Astrocyte (in vitro differentiated cells and primary cell): Measurements from ENCODE around the gene NCAM1. TPM values are rescaled to one million over a fixed set of nuclear protein-coding genes. Genes with fewer than 3 reads are reported as not detected.

Experiments
- DNase-seq: peaks from one replicate; pipeline ENCODE4 v3.0.0-alpha.2; 2010; ENCODE audit warnings: low read depth
- FAIRE-seq: peaks from 2 replicates; lab custom pipeline; 2011; peaks lifted over from hg19 to GRCh38; lab: Jason Lieb, UNC
- H2AFZ ChIP-seq: 2 replicates; pipeline ENCODE4 v1.6.0; 2012; ENCODE audit warnings: low read depth, low read length, inconsistent platforms
- H3K27ac ChIP-seq: 2 replicates; pipeline ENCODE4 v1.5.1; 2011; ENCODE audit warnings: low read depth, low read length, inconsistent platforms
- H3K27me3 ChIP-seq: 2 replicates; pipeline ENCODE4 v1.6.0; 2011; ENCODE audit warnings: low read length, inconsistent platforms; ENCODE audit not compliant: insufficient read depth
- H3K36me3 ChIP-seq: 2 replicates; pipeline ENCODE4 v1.5.1; 2011; ENCODE audit warnings: low read length, inconsistent platforms; ENCODE audit not compliant: insufficient read depth
- H3K4me1 ChIP-seq: 2 replicates; pipeline ENCODE4 v1.5.1; 2011; ENCODE audit warnings: low read length, inconsistent platforms; ENCODE audit not compliant: insufficient read depth
- H3K4me2 ChIP-seq: 2 replicates; pipeline ENCODE4 v1.6.0; 2012; ENCODE audit warnings: low read length, inconsistent platforms
- H3K4me3 ChIP-seq: 2 replicates; pipeline ENCODE4 v1.5.1; 2011; ENCODE audit warnings: low read depth, mild to moderate bottlenecking, low read length, inconsistent platforms; ENCODE audit not compliant: insufficient read depth
- H3K79me2 ChIP-seq: 2 replicates; pipeline ENCODE4 v1.6.0; 2012; ENCODE audit warnings: mild to moderate bottlenecking, low read length, inconsistent platforms; ENCODE audit not compliant: insufficient read depth
- H3K9ac ChIP-seq: 2 replicates; pipeline ENCODE4 v1.6.0; 2012; ENCODE audit warnings: mild to moderate bottlenecking, low read length, inconsistent platforms
- H3K9me3 ChIP-seq: 2 replicates; pipeline ENCODE4 v1.5.1; 2012; ENCODE audit warnings: low read depth, mild to moderate bottlenecking, low read length, inconsistent platforms; ENCODE audit not compliant: insufficient read depth
- H4K20me1 ChIP-seq: 2 replicates; pipeline ENCODE4 v1.6.0; 2012; ENCODE audit warnings: low read length, inconsistent platforms; ENCODE audit not compliant: insufficient read depth
- H3K27ac Mint-ChIP-seq: one replicate; pipeline ENCODE4 v1.8.0; 2021; ENCODE audit warnings: mild to moderate bottlenecking, mixed read lengths; ENCODE audit not compliant: unreplicated experiment
- H3K27me3 Mint-ChIP-seq: one replicate; pipeline ENCODE4 v1.8.0; 2021; ENCODE audit warnings: low read depth, mixed read lengths; ENCODE audit not compliant: unreplicated experiment
- H3K36me3 Mint-ChIP-seq: one replicate; pipeline ENCODE4 v1.8.0; 2021; ENCODE audit warnings: low read depth, mixed read lengths; ENCODE audit not compliant: unreplicated experiment
- H3K4me1 Mint-ChIP-seq: one replicate; pipeline ENCODE4 v1.8.0; 2021; ENCODE audit warnings: low read depth, mixed read lengths; ENCODE audit not compliant: unreplicated experiment
- H3K4me3 Mint-ChIP-seq: one replicate; pipeline ENCODE4 v1.8.0; 2021; ENCODE audit warnings: mild to moderate bottlenecking, moderate library complexity, mixed read lengths; ENCODE audit not compliant: unreplicated experiment
- H3K9me3 Mint-ChIP-seq: one replicate; pipeline ENCODE4 v1.8.0; 2021; ENCODE audit warnings: mild to moderate bottlenecking, mixed read lengths; ENCODE audit not compliant: unreplicated experiment
- CTCF ChIP-seq: IDR thresholded peaks from 2 replicates; pipeline ENCODE4 v1.5.1; 2011; ENCODE audit warnings: low read depth, mild to moderate bottlenecking, inconsistent platforms, low read length, moderate library complexity; ENCODE audit not compliant: insufficient read depth
- EZH2 ChIP-seq: IDR thresholded peaks from 2 replicates; pipeline ENCODE4 v1.6.1; 2012; ENCODE audit warnings: mild to moderate bottlenecking, low read length, inconsistent platforms; ENCODE audit not compliant: insufficient read depth
- total RNA-seq: library from RNA; stranded (reverse); gene quantifications from 2 replicates; pipeline ENCODE4 v1.2.1, GENCODE V29; 2021

The NCAM1 gene
- total RNA-seq, 1 donor from 2014 or later, result 17.4 TPM

DNA sequence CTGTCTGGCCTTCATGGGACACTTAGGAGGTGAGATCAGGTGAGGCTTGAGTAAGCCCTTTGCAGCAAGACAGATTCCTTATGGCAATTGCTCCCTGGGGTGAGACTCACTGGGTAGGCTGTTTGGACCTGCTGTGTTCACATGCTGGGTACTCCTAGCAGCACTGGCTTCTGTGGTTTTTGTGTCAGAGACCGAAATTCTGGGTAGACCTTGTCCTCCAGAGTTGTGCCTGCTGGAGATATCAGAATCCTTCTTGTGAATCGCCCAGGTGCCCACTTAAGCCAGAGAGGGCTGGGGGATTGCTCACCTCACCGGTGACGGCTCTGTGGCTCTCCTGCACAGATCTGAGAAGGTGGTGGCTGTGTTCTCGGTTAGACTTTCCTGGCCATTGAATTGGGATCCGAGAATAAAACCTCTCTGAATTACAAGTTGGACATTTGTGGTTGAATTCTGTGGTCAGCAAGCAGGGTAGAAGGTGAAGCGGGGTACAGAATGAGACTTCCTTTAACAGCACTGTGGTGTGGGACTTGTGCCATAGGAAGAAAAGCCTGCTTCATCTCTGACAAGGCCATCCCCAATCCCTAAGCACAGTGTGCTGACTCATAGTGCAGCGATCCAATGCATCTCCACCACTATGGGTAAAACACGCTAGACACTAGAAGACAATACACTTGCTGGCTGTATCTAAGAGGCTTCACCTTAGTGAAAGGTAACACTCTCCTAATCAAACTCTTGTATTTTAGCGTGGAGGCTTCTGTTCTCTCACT, 300.7 kb downstream of the NCAM1 start:
- Mint-ChIP-seq H3K27ac (no peak overlapping the region), H3K4me1 (peaks cover 10% of the 10 kb centered on the region), H3K36me3 (peaks cover 7% of the 10 kb centered on the region), H3K9me3 (no peaks in the 10 kb centered on the region), H3K4me3 (no peak overlapping the region), H3K27me3 (peaks cover 8% of the 10 kb centered on the region)
- Histone ChIP-seq H3K4me2 (peak overlapping the region; percentile 62), H3K4me3 (no peak overlapping the region), H3K27me3 (peaks cover 53% of the 10 kb centered on the region), H2AFZ (no peak overlapping the region), H4K20me1 (peaks cover 5% of the 10 kb centered on the region), H3K9me3 (no peaks in the 10 kb centered on the region), H3K79me2 (no peaks in the 10 kb centered on the region), H3K36me3 (no peaks in the 10 kb centered on the region), H3K4me1 (peaks cover 13% of the 10 kb centered on the region), H3K27ac (no peak overlapping the region), H3K9ac (no peak overlapping the region)
- no peak for FAIRE-seq
- TF ChIP-seq CTCF, result no peak
- no peak for TF ChIP-seq EZH2
- DNase-seq, result peak; percentile 96

DNA sequence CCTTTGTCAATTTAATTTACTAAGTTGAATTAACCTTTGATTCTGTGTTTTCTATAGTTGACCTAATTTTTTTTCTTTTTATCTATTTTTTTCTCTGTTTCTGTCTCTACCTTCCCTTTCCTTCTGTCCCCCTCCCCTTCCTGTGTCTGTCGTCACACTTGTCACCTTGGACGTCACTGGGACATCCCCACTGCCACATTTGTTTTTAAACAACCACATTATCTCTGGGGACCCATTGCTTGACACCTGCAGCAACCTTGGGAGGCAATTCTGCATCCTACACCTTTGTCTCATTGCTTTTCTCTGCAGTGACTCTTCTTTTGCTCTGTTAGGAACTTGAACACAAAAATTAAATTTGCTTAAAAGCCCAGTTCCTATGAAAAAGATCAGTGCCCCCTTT, 301.4 kb downstream of the NCAM1 start:
- no peak overlapping the region for H3K27ac ChIP-seq
- no peaks in the 10 kb centered on the region for H3K79me2 ChIP-seq
- no peak for DNase-seq
- H3K4me1 ChIP-seq, result peaks cover 13% of the 10 kb centered on the region
- H3K9ac ChIP-seq, result no peak overlapping the region
- H3K27ac Mint-ChIP-seq, result no peak overlapping the region
- H3K36me3 Mint-ChIP-seq, result peaks cover 7% of the 10 kb centered on the region
- TF ChIP-seq EZH2 (no peak), CTCF (no peak)
- H3K27me3 Mint-ChIP-seq, result peaks cover 11% of the 10 kb centered on the region
- H3K9me3 Mint-ChIP-seq, result no peaks in the 10 kb centered on the region
- H3K9me3 ChIP-seq, result no peaks in the 10 kb centered on the region
- H3K4me3 ChIP-seq, result no peak overlapping the region
- H3K4me1 Mint-ChIP-seq, result peaks cover 10% of the 10 kb centered on the region
- no peak overlapping the region for H3K4me2 ChIP-seq
- no peak for FAIRE-seq
- no peak overlapping the region for H2AFZ ChIP-seq
- H3K27me3 ChIP-seq, result peaks cover 49% of the 10 kb centered on the region
- H4K20me1 ChIP-seq, result peaks cover 5% of the 10 kb centered on the region
- H3K4me3 Mint-ChIP-seq, result no peak overlapping the region
- H3K36me3 ChIP-seq, result no peaks in the 10 kb centered on the region
